Right ventricle myocardium inferior (tissue), 1 donor: ENCODE results near the gene AGPAT1. TPM values are rescaled to one million over a fixed set of nuclear protein-coding genes. Genes with fewer than 3 reads are reported as not detected.

Source experiments
- ATAC-seq: fragments of 200-7000 bp; cut with Tn5 transposase; one replicate; pipeline ENCODE4 v1.9.1; 2020; ENCODE audit warnings: mild to moderate bottlenecking, moderate library complexity
- DNase-seq: peaks from one replicate; pipeline ENCODE4 v3.0.0; 2021; ENCODE audit errors: missing footprints
- intact Hi-C: fragments of 100-400 bp; cut with DNase I; formaldehyde crosslinking; loops from one replicate; pipeline ENCODE4 v1.11.0; 2022
- microRNA-seq: library from miRNA; unstranded; fragments of <30 nt; microRNA quantifications from one replicate; pipeline ENCODE4 v1.2.0, GENCODE V29; 2020
- total RNA-seq: library from RNA; stranded (reverse); fragmentation: NEBNext Ultra II Directional; extraction: Animal tissue kit (Norgen Biotek cat#: 25700); gene quantifications from one replicate; pipeline ENCODE4 v1.2.1, GENCODE V29; 2021
- donor health status: DM: no; HTN: yes; CAD: no; lungs with severe emphysema.

Gene AGPAT1
- total RNA-seq, 1 donor from 2014 or later, result 48.2 TPM

DNA sequence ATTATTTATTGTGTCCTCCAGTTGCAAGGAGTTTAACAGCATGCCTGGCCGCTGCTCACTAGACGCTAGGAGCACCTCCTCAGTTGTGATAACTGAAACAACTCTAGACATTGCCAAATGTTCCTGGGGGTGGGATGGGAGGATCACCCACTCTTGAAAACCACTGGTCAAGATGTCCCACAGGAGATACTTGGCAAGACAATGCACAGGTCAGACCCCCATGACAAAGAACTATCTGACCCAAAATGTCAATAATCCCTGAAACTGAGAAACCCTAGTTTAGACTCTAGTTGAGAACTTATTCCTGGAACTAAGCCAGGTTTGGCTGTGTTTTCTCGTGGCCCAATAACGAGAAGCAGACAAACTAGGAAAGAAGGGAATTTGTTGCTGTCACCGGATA is 36.3 kb downstream of the AGPAT1 start:
- intact Hi-C loops, result no loop called here
- DNase-seq, result no peak
- no peak for ATAC-seq

DNA sequence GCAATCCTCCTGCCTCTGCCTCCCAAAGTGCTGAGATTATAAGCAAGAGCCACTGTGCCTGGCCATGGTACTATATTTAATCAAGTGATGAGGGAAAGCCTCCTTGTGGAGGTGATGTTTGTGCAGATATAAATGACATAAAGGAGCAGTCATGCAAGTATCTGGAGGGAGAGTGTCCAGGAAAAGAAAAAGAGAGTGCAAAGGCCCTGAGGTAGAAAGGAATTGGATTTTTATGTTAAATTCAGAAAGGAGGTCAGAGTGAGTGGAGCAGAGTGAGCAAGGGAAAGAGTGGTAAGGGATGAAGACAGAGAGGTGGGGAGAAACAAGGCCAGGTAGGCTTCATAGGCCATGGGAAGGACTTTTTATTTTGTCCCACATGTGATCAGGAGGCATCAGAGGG is 38.4 kb downstream of the AGPAT1 start:
- ATAC-seq, result no peak
- intact Hi-C loops, result no loop called here
- no peak for DNase-seq

DNA sequence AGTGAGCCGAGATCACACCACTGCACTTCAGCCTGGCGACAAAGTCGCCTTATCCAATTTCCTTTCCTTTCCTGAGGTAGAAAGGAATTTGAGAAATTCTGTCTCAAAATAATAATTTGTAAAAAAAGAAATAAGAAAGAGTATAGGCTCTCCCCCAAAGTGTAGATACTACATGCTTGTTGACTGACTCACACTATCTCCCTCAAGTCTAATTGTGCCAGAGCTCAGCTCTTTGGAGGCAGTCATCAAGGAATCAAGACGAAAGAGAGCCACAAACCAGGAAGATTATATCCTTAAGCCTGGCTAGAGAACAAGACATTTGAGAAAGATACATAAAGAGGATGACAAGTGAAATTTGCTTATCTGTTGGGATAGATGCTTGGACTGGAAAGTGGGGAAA is 42.1 kb downstream of the AGPAT1 start:
- DNase-seq (no peak), ATAC-seq (no peak)
- intact Hi-C loops, result loop anchor here (5.0 kb wide), 1 partner anchor 64 kb away; no protein-coding TSS in a partner anchor

DNA sequence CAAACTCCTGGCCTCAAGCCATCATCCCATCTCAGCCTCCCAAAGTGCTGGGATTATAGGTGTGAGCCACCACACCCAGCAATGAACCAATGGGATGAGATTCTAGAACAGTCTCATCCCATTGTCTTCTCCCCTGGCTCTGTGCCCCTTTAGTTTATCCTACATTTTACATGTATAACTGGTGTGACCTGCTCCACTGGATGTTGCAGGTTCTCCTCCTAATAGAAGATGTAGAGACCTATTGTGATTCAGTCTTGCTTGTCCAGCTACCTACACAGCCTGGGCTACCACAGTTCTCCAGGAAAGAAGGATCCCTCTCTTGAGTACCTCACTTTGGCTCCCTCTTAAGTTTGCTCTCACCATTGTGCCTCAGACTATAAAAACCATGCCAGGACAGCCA is 43.8 kb downstream of the AGPAT1 start:
- DNase-seq (no peak), ATAC-seq (no peak)
- intact Hi-C loops, result loop anchor here (5.0 kb wide), 1 partner anchor 65 kb away; no protein-coding TSS in a partner anchor

DNA sequence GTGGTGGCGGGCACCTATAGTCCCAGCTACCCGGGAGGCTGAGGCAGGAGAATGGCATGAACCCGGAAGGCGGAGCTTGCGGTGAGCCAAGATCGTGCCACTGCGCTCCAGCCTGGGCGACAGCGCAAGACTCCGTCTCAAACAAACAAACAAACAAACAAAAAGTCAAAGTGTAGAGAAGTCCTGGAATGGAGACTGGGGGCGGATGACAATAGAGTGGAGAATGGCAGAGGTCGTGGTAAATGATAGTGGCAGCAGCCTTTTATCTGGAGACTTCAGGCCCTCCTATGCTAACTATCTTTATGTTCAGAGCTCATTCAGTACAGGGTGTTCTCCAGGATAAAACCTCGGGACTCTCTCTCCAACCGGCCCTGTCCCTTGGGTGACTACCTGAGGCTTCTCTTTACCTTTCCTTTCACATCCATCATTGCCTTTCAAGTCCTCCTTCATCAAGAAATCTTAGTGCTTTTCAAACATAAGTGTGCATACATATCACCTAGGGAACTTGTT is 44.4 kb downstream of the AGPAT1 start:
- DNase-seq, result no peak
- intact Hi-C loops, result loop anchor here (5.0 kb wide), 1 partner anchor 66 kb away; no protein-coding TSS in a partner anchor
- ATAC-seq, result no peak

DNA sequence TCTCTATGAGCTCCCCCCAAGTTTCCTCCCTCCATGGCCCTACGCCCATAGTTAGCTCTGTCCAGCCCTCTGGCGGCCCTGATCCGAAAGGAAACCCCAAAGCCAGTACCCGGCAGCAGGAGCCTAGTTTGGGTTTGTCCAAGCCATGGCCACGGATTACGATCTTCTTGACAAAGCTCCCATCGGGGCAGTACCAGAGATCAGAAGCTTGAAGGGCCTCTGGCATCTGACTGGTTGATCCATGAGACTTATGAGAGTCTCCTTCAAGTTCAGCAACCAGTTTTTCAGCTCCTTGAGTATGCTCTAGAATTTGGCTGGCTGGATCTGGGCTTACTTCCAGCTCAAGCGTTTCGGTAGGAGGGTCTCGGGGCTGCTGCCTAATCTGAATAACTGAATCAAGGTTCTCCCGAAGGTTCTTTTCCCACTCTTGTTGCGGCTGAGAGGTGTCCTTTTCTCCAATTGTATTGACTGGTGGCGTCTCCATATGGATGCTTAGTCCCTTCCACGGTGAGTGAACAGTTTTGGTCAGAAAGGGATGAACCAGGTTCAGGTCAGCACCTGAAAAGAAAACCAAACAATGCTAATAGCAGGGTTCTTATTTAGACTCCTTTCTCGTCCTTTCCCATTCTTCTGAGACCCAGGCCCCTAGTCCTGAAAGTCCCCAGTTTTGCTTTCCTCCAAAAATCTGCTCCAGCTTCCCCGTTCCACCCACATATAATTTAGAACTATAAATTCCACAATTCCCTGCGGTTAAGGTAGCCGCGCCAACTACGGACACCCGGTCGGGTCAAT is 46.4 kb downstream of the AGPAT1 start:
- intact Hi-C loops, result loop anchor here (1.0 to 5.0 kb wide), 3 partner anchors 25 to 68 kb away; partner anchors contain the start of genes AGPAT1 and PPT2
- DNase-seq (no peak), ATAC-seq (peak; percentile 47)

DNA sequence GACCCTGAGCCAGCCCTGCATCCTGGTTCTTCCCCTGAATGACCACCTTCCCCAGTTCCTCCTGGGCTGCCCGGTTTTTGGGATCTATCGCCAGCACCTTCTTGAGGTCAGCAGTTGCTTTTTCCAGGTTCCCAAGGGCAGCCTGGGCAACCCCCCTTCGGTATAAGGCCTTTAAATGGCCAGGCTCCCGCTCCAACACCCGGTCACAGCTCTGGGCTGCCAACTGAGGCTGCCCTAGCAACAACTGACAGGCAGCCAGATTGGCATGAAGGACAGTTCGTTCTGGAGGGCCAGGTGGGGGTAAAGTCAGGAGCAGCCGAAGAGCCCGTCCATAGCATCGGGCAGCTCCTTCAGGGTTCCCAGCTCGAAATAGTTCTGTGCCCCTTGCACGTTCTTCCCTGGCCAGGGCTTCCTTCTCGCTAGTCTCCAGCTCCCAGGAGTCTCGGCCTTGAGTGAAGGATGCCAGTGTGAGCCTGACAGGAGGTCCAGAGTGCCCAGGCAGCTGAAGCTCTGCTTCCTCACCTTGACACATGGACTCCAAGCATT is 47.1 kb downstream of the AGPAT1 start:
- ATAC-seq, result no peak
- DNase-seq, result no peak
- intact Hi-C loops, result loop anchor here (2.0 kb wide), 1 partner anchor 48 kb away; the partner anchor contains the start of gene AGPAT1

DNA sequence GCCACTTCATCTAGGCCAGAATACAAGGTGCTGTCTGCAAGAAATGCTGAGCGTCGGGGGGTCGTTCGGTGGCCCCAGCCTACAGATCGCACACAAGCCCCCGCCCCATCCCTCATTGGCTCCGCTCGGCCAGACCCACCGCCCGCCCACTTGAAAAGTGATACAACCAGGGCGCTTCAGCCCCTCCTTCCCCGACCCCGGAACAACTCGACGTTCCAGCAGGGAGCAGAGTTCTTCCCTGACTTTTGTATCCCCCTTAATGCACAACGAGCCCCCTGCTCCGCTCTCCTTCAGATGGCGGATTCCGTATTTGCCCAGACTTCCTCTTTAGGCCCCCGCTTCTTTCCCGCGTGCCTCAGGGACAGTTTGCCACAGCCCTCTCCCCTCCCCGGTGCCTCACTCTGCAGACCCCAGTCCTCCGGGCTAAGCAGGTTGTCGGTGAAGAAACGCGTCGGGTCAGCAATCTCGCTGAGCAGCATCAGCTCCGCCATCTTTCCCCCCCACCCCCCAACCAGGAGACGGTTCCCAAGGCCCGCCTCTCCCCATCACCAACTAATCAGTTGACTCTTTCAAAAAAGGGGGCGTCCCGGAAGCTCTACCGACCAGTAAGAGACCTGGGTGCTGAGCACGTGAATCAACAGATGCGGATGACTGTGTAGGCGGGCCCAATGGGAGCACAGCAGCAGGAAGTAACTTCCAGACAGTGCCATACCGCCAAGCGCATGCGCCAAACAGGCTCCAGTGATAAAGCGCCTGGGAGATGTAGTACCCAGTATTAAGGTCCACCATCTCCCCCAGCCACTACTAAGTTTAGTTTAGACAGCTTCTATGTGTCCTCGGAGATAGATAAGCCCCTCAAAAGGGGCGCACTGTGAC is 47.9 kb downstream of the AGPAT1 start, which contains the start of gene ATF6B:
TSS of gene ATF6B (minus strand) at position 530 of the 876 bp plus-strand sequence. CDS start at position 491, 39 bp downstream.
- DNase-seq, result peak; percentile 98
- intact Hi-C loops, result loop anchor here (2.0 kb wide), 1 partner anchor 49 kb away; the partner anchor contains the start of gene AGPAT1
- ATAC-seq, result peak; percentile 96

DNA sequence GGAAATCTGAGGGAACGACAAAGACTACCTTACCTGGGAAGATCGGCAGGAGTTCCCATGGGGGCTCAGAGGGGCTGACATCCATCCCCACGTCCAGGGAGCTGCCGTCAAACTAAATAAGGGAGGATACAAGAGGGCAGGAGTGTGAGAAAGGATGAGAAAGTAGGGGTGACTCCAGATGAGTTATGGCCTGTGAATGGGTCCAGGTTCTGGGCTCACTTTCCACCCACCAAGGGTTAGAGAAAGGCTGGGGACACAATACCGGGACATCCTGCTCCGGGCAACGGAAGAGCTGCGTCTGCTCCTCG is 48.5 kb downstream of the AGPAT1 start:
- ATAC-seq, result no peak
- intact Hi-C loops, result no loop called here
- DNase-seq, result no peak

DNA sequence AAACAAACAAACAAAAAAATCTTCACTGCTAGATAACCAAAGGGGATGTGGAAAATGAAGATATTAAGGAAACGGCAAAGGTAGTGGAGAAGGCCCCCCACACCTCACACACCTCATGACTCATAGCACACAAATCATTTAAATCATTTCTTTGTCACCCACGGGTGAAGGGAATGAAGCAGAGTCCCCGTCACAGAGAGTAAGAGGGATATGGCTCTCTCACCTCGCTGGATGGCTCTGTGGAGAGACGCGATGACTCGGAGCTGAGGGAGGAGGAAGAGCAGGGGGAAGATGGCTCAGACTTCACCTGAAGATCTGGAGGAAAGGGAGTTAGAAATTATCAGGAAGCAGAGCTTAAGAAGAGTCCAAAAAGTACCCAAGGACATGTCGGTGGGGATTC is 49.0 kb downstream of the AGPAT1 start:
- ATAC-seq (no peak), DNase-seq (no peak)
- intact Hi-C loops, result no loop called here

DNA sequence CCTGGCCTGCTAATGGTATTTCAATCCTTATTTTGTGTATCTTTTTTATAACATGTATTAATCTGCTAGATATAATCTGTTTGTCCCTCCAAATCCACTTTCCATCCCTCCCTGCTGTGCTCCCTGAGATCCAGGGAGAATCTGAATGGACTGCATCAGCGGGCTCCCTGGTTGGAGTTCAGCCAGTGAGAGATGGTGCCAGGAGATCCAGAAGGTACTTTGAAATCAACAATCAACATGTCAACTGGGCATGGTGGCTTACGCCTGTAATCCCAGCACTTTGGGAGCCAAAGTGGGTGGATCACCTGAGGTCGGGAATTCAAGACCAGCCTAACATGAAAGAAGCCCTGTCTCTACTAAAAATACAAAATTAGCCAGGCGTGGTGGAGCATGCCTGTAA is 52.2 kb downstream of the AGPAT1 start:
- intact Hi-C loops, result no loop called here
- ATAC-seq, result no peak
- DNase-seq, result no peak

DNA sequence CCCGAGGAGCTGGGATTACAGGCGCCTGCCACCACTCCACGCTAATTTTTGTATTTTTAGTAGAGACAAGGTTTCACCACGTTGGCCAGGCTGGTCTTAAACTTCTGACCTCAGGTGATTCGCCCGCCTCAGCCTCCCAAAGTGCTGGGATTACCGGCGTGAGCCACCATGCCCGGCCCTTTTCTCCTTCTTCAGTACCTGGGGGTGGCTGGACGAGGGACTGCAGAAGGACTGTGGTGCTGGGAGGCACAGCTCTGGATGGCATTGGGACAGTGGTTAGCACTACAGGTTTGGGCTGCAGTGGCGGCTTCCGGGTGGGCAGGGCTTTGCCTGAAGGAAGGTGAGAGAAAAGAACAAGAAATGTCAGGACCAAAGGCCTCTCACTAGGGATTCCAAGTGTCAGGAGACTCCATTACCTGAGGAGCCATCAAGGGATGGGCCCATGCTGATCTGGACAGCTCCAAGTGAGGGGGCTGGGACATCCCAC is 55.3 kb downstream of the AGPAT1 start:
- DNase-seq (no peak), ATAC-seq (no peak)
- intact Hi-C loops, result no loop called here

DNA sequence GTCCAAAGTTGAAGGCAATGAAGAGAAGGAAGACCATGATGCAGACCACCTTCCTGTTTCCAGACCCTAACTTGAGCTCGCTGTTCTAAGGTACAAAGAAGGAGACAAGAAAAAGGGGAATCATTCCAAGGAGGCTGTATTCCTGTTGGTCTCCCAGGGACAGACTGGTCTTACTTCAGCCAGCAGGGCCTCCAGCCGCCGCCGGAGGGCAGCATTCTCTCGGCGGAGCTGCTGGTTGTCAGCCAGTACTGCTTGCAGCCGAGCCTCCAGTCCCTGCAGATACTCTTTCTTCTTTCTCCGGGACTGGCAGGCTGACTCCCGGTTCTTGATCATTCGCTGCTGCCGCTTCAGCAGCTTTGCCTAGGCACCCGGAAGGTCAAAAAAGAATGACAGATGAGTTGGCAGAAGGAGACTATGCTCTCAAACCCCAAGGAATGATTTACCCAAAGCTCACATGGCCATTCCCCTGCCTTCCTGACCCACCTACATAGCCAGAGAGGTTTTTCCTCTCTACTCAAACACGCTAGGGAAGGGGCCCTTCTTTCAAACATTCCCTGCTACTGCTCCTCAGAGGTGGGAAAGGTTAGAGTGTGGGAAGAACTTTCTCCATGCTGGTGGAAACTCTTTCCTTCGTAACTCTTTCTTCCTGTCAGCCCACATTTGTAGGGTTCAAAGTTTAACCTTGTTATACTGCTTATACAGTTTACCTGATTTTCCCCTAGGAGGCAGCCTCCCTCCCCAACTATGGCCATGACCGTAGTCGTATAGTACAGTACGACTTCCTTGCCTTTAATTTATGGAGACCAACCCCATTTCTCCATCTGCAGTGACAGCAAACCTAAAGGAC is 56.9 kb downstream of the AGPAT1 start:
- intact Hi-C loops, result loop anchor here (1.0 to 10.0 kb wide), 2 partner anchors 35 to 126 kb away; partner anchors contain the start of gene PPT2
- DNase-seq (peak; percentile 92), ATAC-seq (peak; percentile 73)

Small RNA genes within 50 kb of the gene (microRNA-seq; reads per million reads assigned to microRNA genes)
- gene MIR6721, result 1.1 reads per million
- gene MIR6833, result not detected

Other genes starting within 250 kb of the AGPAT1 start
- gene C2, start 248.4 kb downstream of the AGPAT1 start, total RNA-seq, result 8.9 TPM
- 8.8 TPM for gene CFB, start 230.0 kb downstream of the AGPAT1 start, total RNA-seq
- 41.9 TPM for gene NELFE, start 217.1 kb downstream of the AGPAT1 start, total RNA-seq
- gene SKIC2, start 216.9 kb downstream of the AGPAT1 start, total RNA-seq, result 30.7 TPM
- gene DXO, start 203.9 kb downstream of the AGPAT1 start, total RNA-seq, result 9.8 TPM
- gene C4A, start 194.0 kb downstream of the AGPAT1 start, total RNA-seq, result 92.1 TPM
- gene C4B, start 161.3 kb downstream of the AGPAT1 start, total RNA-seq, result 81.6 TPM
- 0.30 TPM for gene CYP21A2, start 137.7 kb downstream of the AGPAT1 start, total RNA-seq
- 73.3 TPM for gene TNXB, start 66.7 kb downstream of the AGPAT1 start, total RNA-seq
- gene ATF6B, start 47.8 kb downstream of the AGPAT1 start, total RNA-seq, result 24.4 TPM
- 2.8 TPM for gene FKBPL, start 45.8 kb downstream of the AGPAT1 start, total RNA-seq
- gene PRRT1, start 24.1 kb downstream of the AGPAT1 start, total RNA-seq, result 0.46 TPM
- gene PPT2, start 21.9 kb downstream of the AGPAT1 start, total RNA-seq, result 22.8 TPM
- 7.8 TPM for gene EGFL8, start 11.5 kb downstream of the AGPAT1 start, total RNA-seq
- gene RNF5, start 2.3 kb upstream of the AGPAT1 start, total RNA-seq, result 97.5 TPM
- 2.0 TPM for gene AGER, start 8.2 kb upstream of the AGPAT1 start, total RNA-seq
- gene PBX2, start 14.1 kb upstream of the AGPAT1 start, total RNA-seq, result 42.9 TPM
- gene GPSM3, start 16.6 kb upstream of the AGPAT1 start, total RNA-seq, result 6.3 TPM
- gene NOTCH4, start 48.0 kb upstream of the AGPAT1 start, total RNA-seq, result 24.4 TPM
- gene TSBP1, start 195.8 kb upstream of the AGPAT1 start, total RNA-seq, result not detected
- gene BTNL2, start 231.1 kb upstream of the AGPAT1 start, total RNA-seq, result not detected